CD4-positive, alpha-beta T cell (primary cell): ENCODE measurements around the gene NRGN. TPM values are rescaled to one million over a fixed set of nuclear protein-coding genes. Genes with fewer than 3 reads are reported as not detected.

Source experiments
- ATAC-seq: fragments of 200-7000 bp; cut with Tn5 transposase; one replicate; pipeline ENCODE4 v1.10.0; 2022; ENCODE audit warnings: mild to moderate bottlenecking; ENCODE audit not compliant: poor library complexity
- CTCF ChIA-PET: fragments of 350-600 bp; sonication (Branson Sonifier 250); formaldehyde crosslinking; loops from one replicate; lab custom pipeline; 2021; ENCODE audit warnings: antibody characterized with exemption, inconsistent platforms; lab: Charles Lee
- POLR2A ChIA-PET: fragments of 350-600 bp; sonication (Branson Sonifier 250); formaldehyde crosslinking; loops from one replicate; lab custom pipeline; 2021; ENCODE audit warnings: antibody characterized with exemption, inconsistent platforms; lab: Charles Lee
- DNase-seq, 14 experiments: peaks; one replicate each; pipeline ENCODE4 v3.0.0-alpha.2; 2013 to 2020; ENCODE audit warnings: mixed read lengths in 2 of 14
- H3K27ac ChIP-seq, 2 donors: one replicate each; pipeline versions ENCODE4 v1.5.1 to v1.7.0; 2013; ENCODE audit warnings: low read length in 2 of 2, low read depth in 1 of 2, mild to moderate bottlenecking in 1 of 2
- H3K27me3 ChIP-seq, 2 experiments: 1 replicate in 1 of 2; 2 replicates in 1 of 2; pipeline versions ENCODE4 v1.6.1 to v1.7.0; 2013; ENCODE audit warnings: low read length in 2 of 2, control low read depth in 1 of 2, mild to moderate bottlenecking in 1 of 2, moderate library complexity in 1 of 2; ENCODE audit not compliant: insufficient read depth in 2 of 2, control insufficient read depth in 1 of 2
- H3K36me3 ChIP-seq: one replicate; pipeline ENCODE4 v1.6.1; 2013; ENCODE audit warnings: low read length, control low read depth; ENCODE audit not compliant: insufficient read depth
- H3K4me1 ChIP-seq: one replicate; pipeline ENCODE4 v1.6.1; 2013; ENCODE audit warnings: low read length, control low read depth; ENCODE audit not compliant: insufficient read depth
- H3K4me3 ChIP-seq: one replicate; pipeline ENCODE4 v1.5.1; 2013; ENCODE audit warnings: mild to moderate bottlenecking, low read length, moderate library complexity
- H3K9me3 ChIP-seq, 2 experiments: 1 replicate in 1 of 2; 2 replicates in 1 of 2; pipeline versions ENCODE4 v1.6.1 to v1.7.0; 2013; ENCODE audit warnings: low read length in 2 of 2, mild to moderate bottlenecking in 2 of 2, control low read depth in 1 of 2, moderate library complexity in 1 of 2; ENCODE audit not compliant: control insufficient read depth in 1 of 2, insufficient read depth in 1 of 2
- H3K27ac Mint-ChIP-seq: one replicate; pipeline ENCODE4 v1.8.0; 2020; ENCODE audit warnings: mixed read lengths
- H3K27me3 Mint-ChIP-seq: one replicate; pipeline ENCODE4 v1.8.0; 2021; ENCODE audit warnings: mixed read lengths
- H3K36me3 Mint-ChIP-seq: one replicate; pipeline ENCODE4 v1.8.0; 2021; ENCODE audit warnings: low read depth, mixed read lengths
- H3K4me1 Mint-ChIP-seq: one replicate; pipeline ENCODE4 v1.8.0; 2021; ENCODE audit warnings: low read depth, mixed read lengths
- H3K4me3 Mint-ChIP-seq: one replicate; pipeline ENCODE4 v1.8.0; 2020; ENCODE audit warnings: mild to moderate bottlenecking, mixed read lengths
- H3K9me3 Mint-ChIP-seq: one replicate; pipeline ENCODE4 v1.8.0; 2020; ENCODE audit warnings: mixed read lengths
- intact Hi-C, 2 experiments: fragments of 100-400 bp; cut with DNase I in 1 of 2; cut with micrococcal nuclease in 1 of 2; formaldehyde crosslinking; loops; one replicate each; pipeline versions ENCODE4 v1.15.1 to v1.9.0; 2023 to 2025; cut with DNase I, micrococcal nuclease
- total RNA-seq, 174 experiments: library from RNA in 2 of 174; stranded (reverse) in 2 of 174; gene quantifications; one replicate each; pipeline ENCODE4 v1.2.3 and lab custom pipeline; 2021 to 2026
- TF ChIP-seq, protein P1 (sequence below): fragments of 200-600 bp; IDR thresholded peaks from one replicate; pipeline ENCODE4 v1.8.0; 2022; ENCODE audit warnings: antibody characterized with exemption, mild to moderate bottlenecking

NRGN gene
- total RNA-seq, 2 experiments from 2014 or later: 0.84 to 1.4 TPM

- POLR2A ChIA-PET: no interaction called here
Observed at GRCh38 chr11:124791626-124792341, 52.0 kb downstream of the NRGN start.

GRCh38 chr11:124793466-124794278 is 53.9 kb downstream of the NRGN start:
- ATAC-seq (no peak), DNase-seq (peak in 4 of 14 experiments; percentile 35 to 71 (median 62))
- CTCF ChIA-PET: interaction anchor here (0.9 to 3.1 kb wide), 16 partner anchors 8 to 130 kb away, joined by 3 to 31 read pairs (median 4); partner anchors contain the start of genes ESAM, SIAE and SPA17
- Histone ChIP-seq H3K4me3 (no peak overlapping the region), H3K27ac (no peak overlapping the region), H3K36me3 (no peaks in the 10 kb centered on the region), H3K4me1 (peaks cover 3% of the 10 kb centered on the region), H3K9me3 (no peaks in the 10 kb centered on the region), H3K27me3 (no peaks in the 10 kb centered on the region)
- intact Hi-C loops: loop anchor here (1.0 to 10.0 kb wide), 4 partner anchors 29 to 129 kb away; no protein-coding TSS in a partner anchor
- POLR2A ChIA-PET: interaction anchor here (1.1 to 1.7 kb wide), 4 partner anchors 47 to 125 kb away, joined by 3 to 6 read pairs (median 4); partner anchors contain the start of genes SIAE and SPA17
- H3K4me1 Mint-ChIP-seq: peaks cover 46% of the 10 kb centered on the region
- no peaks in the 10 kb centered on the region for H3K27me3 Mint-ChIP-seq
- H3K36me3 Mint-ChIP-seq: no peaks in the 10 kb centered on the region
- TF ChIP-seq, protein P1, sequence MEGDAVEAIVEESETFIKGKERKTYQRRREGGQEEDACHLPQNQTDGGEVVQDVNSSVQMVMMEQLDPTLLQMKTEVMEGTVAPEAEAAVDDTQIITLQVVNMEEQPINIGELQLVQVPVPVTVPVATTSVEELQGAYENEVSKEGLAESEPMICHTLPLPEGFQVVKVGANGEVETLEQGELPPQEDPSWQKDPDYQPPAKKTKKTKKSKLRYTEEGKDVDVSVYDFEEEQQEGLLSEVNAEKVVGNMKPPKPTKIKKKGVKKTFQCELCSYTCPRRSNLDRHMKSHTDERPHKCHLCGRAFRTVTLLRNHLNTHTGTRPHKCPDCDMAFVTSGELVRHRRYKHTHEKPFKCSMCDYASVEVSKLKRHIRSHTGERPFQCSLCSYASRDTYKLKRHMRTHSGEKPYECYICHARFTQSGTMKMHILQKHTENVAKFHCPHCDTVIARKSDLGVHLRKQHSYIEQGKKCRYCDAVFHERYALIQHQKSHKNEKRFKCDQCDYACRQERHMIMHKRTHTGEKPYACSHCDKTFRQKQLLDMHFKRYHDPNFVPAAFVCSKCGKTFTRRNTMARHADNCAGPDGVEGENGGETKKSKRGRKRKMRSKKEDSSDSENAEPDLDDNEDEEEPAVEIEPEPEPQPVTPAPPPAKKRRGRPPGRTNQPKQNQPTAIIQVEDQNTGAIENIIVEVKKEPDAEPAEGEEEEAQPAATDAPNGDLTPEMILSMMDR: peak; percentile 84
- no peak overlapping the region for H3K4me3 Mint-ChIP-seq
- no peaks in the 10 kb centered on the region for H3K9me3 Mint-ChIP-seq
- no peak overlapping the region for H3K27ac Mint-ChIP-seq

More at GRCh38 chr11:124791626-124792341, 52.0 kb downstream of the NRGN start:
- CTCF ChIA-PET: interaction anchor here (1.6 kb wide), 2 partner anchors 9 to 123 kb away, joined by 3 to 4 read pairs; no protein-coding TSS in a partner anchor
- no peaks in the 10 kb centered on the region for H3K4me1 ChIP-seq
- peaks cover 36% of the 10 kb centered on the region for H3K4me1 Mint-ChIP-seq
- no peak overlapping the region for H3K4me3 ChIP-seq
- H3K4me3 Mint-ChIP-seq: no peak overlapping the region
- no peak overlapping the region for H3K27ac ChIP-seq
- H3K27ac Mint-ChIP-seq: no peak overlapping the region
- ATAC-seq (no peak), DNase-seq (no peak)
- intact Hi-C loops: loop anchor here (2.0 to 10.0 kb wide), 3 partner anchors 27 to 127 kb away; no protein-coding TSS in a partner anchor
- no peaks in the 10 kb centered on the region for H3K27me3 Mint-ChIP-seq
- no peaks in the 10 kb centered on the region for H3K9me3 Mint-ChIP-seq
- no peaks in the 10 kb centered on the region for H3K9me3 ChIP-seq
- H3K36me3 Mint-ChIP-seq: no peaks in the 10 kb centered on the region
- no peaks in the 10 kb centered on the region for H3K27me3 ChIP-seq
- TF ChIP-seq, protein P1: no peak
- H3K36me3 ChIP-seq: no peaks in the 10 kb centered on the region

DNA sequence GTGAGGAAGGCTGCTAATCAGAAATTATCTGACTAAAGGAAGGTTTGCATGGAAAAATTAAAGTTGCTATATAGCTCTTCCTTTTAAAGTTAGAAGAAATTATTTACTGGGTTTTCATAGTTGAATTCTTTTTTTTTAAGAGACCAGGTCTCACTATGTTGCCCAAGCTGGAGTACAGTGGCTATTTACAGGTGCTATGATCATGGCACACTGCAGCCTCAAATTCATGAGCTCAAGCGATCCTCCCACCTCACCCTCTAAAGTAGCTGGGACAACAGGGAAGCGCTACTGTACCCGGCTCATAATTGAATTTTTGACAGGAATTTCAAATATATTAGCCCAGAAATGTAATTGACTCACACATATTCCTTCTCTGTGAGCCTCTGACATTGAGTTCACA is 56.6 kb downstream of the NRGN start:
- ATAC-seq (no peak), DNase-seq (no peak)
- Histone ChIP-seq H3K4me3 (no peak overlapping the region), H3K4me1 (peaks cover 20% of the 10 kb centered on the region), H3K36me3 (no peaks in the 10 kb centered on the region), H3K9me3 (no peaks in the 10 kb centered on the region), H3K27ac (no peak overlapping the region), H3K27me3 (no peaks in the 10 kb centered on the region)
- Mint-ChIP-seq H3K27me3 (no peaks in the 10 kb centered on the region), H3K4me1 (peaks cover 44% of the 10 kb centered on the region), H3K36me3 (peaks cover 11% of the 10 kb centered on the region), H3K9me3 (no peaks in the 10 kb centered on the region), H3K27ac (no peak overlapping the region), H3K4me3 (no peak overlapping the region)
- intact Hi-C loops: loop anchor here in 1 of 2 experiments (2.0 to 10.0 kb wide), 2 partner anchors 132 to 170 kb away; no protein-coding TSS in a partner anchor
- CTCF ChIA-PET: interaction anchor here (3.1 kb wide), 1 partner anchor 33 kb away, joined by 31 read pairs; the partner anchor contains the start of gene ESAM
- TF ChIP-seq, protein P1: no peak
- POLR2A ChIA-PET: no interaction called here
